ENCODE measurements around the gene SRSF3. TPM values are rescaled to one million over a fixed set of nuclear protein-coding genes. Genes with fewer than 3 reads are reported as not detected.

SRSF3 gene
- total RNA-seq, 2 experiments from 2014 or later, result 316 to 539 TPM

DNA sequence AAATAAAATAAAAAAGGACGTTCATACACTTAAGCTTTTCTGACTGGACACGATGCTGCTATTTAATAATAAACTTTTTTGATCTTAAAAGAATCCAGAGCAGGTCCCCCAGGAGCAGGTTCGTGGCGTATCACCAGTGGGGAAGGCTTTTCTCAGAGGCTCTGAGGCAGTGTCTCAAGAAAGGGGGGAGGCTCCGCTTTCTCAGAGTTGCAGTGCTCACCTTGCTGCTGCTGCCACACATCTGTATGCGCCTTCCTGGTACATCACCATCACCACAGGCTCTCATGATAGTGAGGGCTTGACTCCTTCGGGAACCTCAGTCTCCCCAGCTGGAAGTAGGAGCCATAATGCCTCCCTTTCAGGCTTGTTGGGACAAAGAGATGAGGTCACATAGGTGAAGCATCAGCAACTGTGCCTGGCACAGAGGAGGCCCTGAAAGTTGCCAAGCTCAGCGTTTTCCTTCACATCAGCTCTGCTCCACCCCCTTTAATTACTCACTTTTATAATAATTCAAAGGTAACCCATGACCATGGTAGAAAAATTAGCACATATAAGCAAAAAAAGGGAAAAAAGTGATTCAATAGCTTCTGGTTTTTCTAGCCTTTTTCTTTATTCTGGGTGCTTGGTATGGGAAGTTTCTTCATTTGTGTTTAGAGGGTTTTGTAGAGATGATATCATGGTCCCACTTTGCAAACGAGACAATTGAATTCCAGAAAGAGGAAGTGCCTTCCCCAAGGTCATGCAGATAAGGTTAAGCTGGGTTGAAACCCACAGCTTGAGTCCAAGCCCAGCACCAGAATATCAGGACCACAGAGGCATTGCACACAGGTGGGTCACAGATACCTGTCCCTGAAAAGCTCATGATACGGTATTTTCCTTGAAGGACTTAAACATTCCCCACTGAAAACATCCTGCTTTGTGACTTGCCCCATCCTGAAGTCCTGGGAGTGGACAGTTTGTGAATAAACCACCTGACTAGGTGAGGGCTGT, 24.5 kb downstream of the SRSF3 start:
- Histone ChIP-seq H3K4me1 (ENCODE audit: insufficient read depth, low read length, poor library complexity, severe bottlenecking) (peaks cover 22% of the 10 kb centered on the region), H3K4me3 (ENCODE audit: low read depth, low read length, poor library complexity, severe bottlenecking) (no peak overlapping the region), H3K36me3 (ENCODE audit: insufficient read depth, low read length) (peaks cover 4% of the 10 kb centered on the region; the same call in 1 of the 2 replicates), H3K9me3 (ENCODE audit: low read length) (no peaks in the 10 kb centered on the region), H3K4me2 (ENCODE audit: low read length) (no peak overlapping the region), H3K9me2 (ENCODE audit: insufficient read depth, low read length) (no peaks in the 10 kb centered on the region), H4K20me1 (ENCODE audit: insufficient read depth, low read length) (no peaks in the 10 kb centered on the region), H2AFZ (ENCODE audit: low read length) (no peak overlapping the region), H3K27ac (ENCODE audit: low read depth, low read length, poor library complexity, severe bottlenecking) (no peak overlapping the region), H3K79me2 (ENCODE audit: insufficient read depth, low read depth, low read length) (no peaks in the 10 kb centered on the region)
- ChIA-PET POLR2A (interaction anchor here (0.6 to 0.7 kb wide), 2 partner anchors 12 to 89 kb away, joined by 3 read pairs; no protein-coding TSS in a partner anchor), CTCF (ENCODE audit: unreplicated experiment) (no interaction called here)
- TF ChIP-seq, protein P1, sequence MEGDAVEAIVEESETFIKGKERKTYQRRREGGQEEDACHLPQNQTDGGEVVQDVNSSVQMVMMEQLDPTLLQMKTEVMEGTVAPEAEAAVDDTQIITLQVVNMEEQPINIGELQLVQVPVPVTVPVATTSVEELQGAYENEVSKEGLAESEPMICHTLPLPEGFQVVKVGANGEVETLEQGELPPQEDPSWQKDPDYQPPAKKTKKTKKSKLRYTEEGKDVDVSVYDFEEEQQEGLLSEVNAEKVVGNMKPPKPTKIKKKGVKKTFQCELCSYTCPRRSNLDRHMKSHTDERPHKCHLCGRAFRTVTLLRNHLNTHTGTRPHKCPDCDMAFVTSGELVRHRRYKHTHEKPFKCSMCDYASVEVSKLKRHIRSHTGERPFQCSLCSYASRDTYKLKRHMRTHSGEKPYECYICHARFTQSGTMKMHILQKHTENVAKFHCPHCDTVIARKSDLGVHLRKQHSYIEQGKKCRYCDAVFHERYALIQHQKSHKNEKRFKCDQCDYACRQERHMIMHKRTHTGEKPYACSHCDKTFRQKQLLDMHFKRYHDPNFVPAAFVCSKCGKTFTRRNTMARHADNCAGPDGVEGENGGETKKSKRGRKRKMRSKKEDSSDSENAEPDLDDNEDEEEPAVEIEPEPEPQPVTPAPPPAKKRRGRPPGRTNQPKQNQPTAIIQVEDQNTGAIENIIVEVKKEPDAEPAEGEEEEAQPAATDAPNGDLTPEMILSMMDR (conservative IDR thresholded peaks at IDR 0.05; ENCODE audit: low read length), result no peak
- TF ChIP-seq EZH2phosphoT487 (IDR thresholded peaks at IDR 0.05; ENCODE audit: borderline replicate concordance, low read depth, low read length), result no peak
- no TSS peak for BruUV-seq (replicated peaks)
- DNase-seq (ENCODE audit: low spot score), result no peak
- intact Hi-C loops (cut with micrococcal nuclease; ENCODE audit: unreplicated experiment), result loop anchor here (5.0 kb wide), 1 partner anchor 164 kb away; no protein-coding TSS in a partner anchor

DNA sequence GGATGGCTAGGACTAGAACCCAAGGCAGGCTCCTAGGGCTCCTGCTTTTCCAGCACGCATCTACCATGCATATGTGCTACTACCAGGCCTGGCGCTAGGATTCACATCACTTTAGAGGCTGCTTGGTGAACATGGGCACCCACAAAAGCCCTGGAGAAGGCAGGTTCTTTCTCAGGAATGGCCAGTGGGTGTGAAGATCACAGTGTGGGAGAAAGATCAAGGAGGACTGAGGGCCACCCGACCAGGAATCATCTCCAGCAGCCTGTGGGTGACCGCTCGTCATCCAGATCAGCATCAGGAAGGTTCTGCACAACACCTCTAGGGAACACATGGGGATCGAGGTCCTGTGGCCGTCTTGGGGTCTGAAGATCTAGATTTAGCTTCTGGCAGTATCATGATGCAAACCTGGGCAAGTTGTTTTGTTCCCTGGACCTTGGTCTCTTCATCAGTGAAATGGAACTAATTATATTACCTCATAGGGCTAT, 27.3 kb downstream of the SRSF3 start:
- no peak overlapping the region for H2AFZ ChIP-seq (ENCODE audit: low read length)
- H3K9me3 ChIP-seq (ENCODE audit: low read length), result no peaks in the 10 kb centered on the region
- H3K4me2 ChIP-seq (ENCODE audit: low read length), result no peak overlapping the region
- H4K20me1 ChIP-seq (ENCODE audit: insufficient read depth, low read length), result no peaks in the 10 kb centered on the region
- ChIA-PET CTCF (ENCODE audit: unreplicated experiment) (no interaction called here), POLR2A (no interaction called here)
- H3K79me2 ChIP-seq (ENCODE audit: insufficient read depth, low read depth, low read length), result no peaks in the 10 kb centered on the region
- intact Hi-C loops (cut with micrococcal nuclease; ENCODE audit: unreplicated experiment), result loop anchor here (5.0 kb wide), 1 partner anchor 41 kb away; no protein-coding TSS in a partner anchor
- H3K4me3 ChIP-seq (ENCODE audit: low read depth, low read length, poor library complexity, severe bottlenecking), result no peak overlapping the region
- H3K36me3 ChIP-seq (ENCODE audit: insufficient read depth, low read length), result no peaks in the 10 kb centered on the region
- peaks cover 26% of the 10 kb centered on the region for H3K4me1 ChIP-seq (ENCODE audit: insufficient read depth, low read length, poor library complexity, severe bottlenecking)
- BruUV-seq (replicated peaks), result no TSS peak
- no peak overlapping the region for H3K27ac ChIP-seq (ENCODE audit: low read depth, low read length, poor library complexity, severe bottlenecking)
- H3K9me2 ChIP-seq (ENCODE audit: insufficient read depth, low read length), result no peaks in the 10 kb centered on the region
- DNase-seq (ENCODE audit: low spot score), result no peak
- TF ChIP-seq EZH2phosphoT487 (IDR thresholded peaks at IDR 0.05; ENCODE audit: borderline replicate concordance, low read depth, low read length), result no peak
- TF ChIP-seq, protein P1 (conservative IDR thresholded peaks at IDR 0.05; ENCODE audit: low read length), result no peak

Data from OCI-LY7 (cell line).